Heart left ventricle (tissue), 16 donors: Measurements from ENCODE around the gene CCR6. TPM values are rescaled to one million over a fixed set of nuclear protein-coding genes. Genes with fewer than 3 reads are reported as not detected.

Experiments
- ATAC-seq, 4 donors: fragments of 200-7000 bp; cut with Tn5 transposase; one replicate each; pipeline ENCODE4 v1.9.1; 2020 to 2022; ENCODE audit warnings: moderate library complexity in 4 of 4, mild to moderate bottlenecking in 3 of 4, moderate number of reproducible peaks in 1 of 4
- DNase-seq, 5 donors: peaks; one replicate each; pipeline ENCODE4 v3.0.0-alpha.2; 2020
- H3K27ac ChIP-seq, 12 donors: fragments of 200-600 bp; sonication (generic) in 4 of 12; one replicate each; pipeline versions ENCODE4 v1.5.0 to v1.8.0; 2016 to 2022; ENCODE audit warnings: mild to moderate bottlenecking in 2 of 12
- H3K27me3 ChIP-seq, 9 donors: fragments of 200-600 bp; sonication (generic) in 2 of 9; one replicate each; pipeline versions ENCODE4 v1.5.1 to v1.8.0; 2016 to 2022; ENCODE audit warnings: mild to moderate bottlenecking in 3 of 9
- H3K36me3 ChIP-seq, 9 donors: fragments of 200-600 bp; sonication (generic) in 2 of 9; one replicate each; pipeline versions ENCODE4 v1.5.0 to v1.8.0; 2018 to 2022; ENCODE audit warnings: mild to moderate bottlenecking in 2 of 9
- H3K4me1 ChIP-seq, 12 donors: fragments of 200-600 bp; sonication (generic) in 4 of 12; one replicate each; pipeline versions ENCODE4 v1.5.0 to v1.8.0; 2016 to 2022; ENCODE audit warnings: mild to moderate bottlenecking in 3 of 12
- H3K4me3 ChIP-seq, 12 donors: fragments of 200-600 bp; sonication (generic) in 4 of 12; one replicate each; pipeline versions ENCODE4 v1.5.0 to v1.8.0; 2017 to 2022; ENCODE audit warnings: mild to moderate bottlenecking in 9 of 12, moderate library complexity in 4 of 12
- H3K9me3 ChIP-seq, 12 donors: fragments of 200-600 bp; sonication (generic) in 4 of 12; one replicate each; pipeline versions ENCODE4 v1.5.0 to v1.8.0; 2016 to 2022; ENCODE audit warnings: mild to moderate bottlenecking in 1 of 12
- POLR2A ChIP-seq, 2 donors: fragments of 450-650 bp; IDR thresholded peaks; one replicate each; pipeline ENCODE4 v1.6.1; 2017; ENCODE audit warnings: antibody characterized with exemption in 2 of 2, mild to moderate bottlenecking in 2 of 2, moderate library complexity in 2 of 2
- WGBS, 4 donors: extraction: QIAGEN DNeasy Blood & Tissue Kit in 2 of 4; methylation state at CpG; one replicate each; pipeline versions ENCODE4 v1.1.5 to v1.1.7; 2013 to 2018; 5-methylcytosine and 5-hydroxymethylcytosine counted together
- intact Hi-C, 10 donors: fragments of 100-400 bp; cut with DNase I; formaldehyde crosslinking; loops; one replicate each; pipeline versions ENCODE4 v1.11.1 to v1.14.2; 2022
- polyA plus RNA-seq, 2 donors: library from polyadenylated mRNA; stranded (reverse); fragments of 200-250 nt; gene quantifications; one replicate each; pipeline ENCODE4 v1.2.3, GENCODE V29; 2013
- total RNA-seq, 9 donors: library from RNA; depleted of rRNA in 2 of 9; stranded (reverse); fragments of >200 nt in 2 of 9; fragmentation: NEBNext Ultra II Directional in 3 of 9; extraction: Animal tissue kit (Norgen Biotek cat#: 25700) in 3 of 9; gene quantifications; one replicate each; pipeline versions ENCODE4 v1.1.0 to v1.2.4, GENCODE V29; 2016 to 2023
- TF ChIP-seq, protein P1 (sequence below), 12 donors: fragments of 200-600 bp; sonication (generic) in 4 of 12; IDR thresholded peaks; one replicate each; pipeline versions ENCODE4 v1.5.0 to v1.8.0; 2018 to 2022; ENCODE audit warnings: antibody characterized with exemption in 12 of 12, mild to moderate bottlenecking in 5 of 12
- donor health status: ischemic (EF 13 %, LVEDD 7.1; RV severe dilation, severe dysfunction).
- donor health status: healthy with polysubstance abuse.
- donor health status: DM: no; HTN: yes; CAD: no.
- donor health status: DM: no; HTN: no; CAD: no.
- donor health status: ischemic (EF 25% LVEDD 6.9; RV normal size, moderate dysfunction).
- donor health status: ischemic (EF 25% LVEDD 5.7; RV mildly dilated, moderate dysfunction).
- donor health status: healthy.
- donor health status: DM: yes; HTN: yes; CAD: no.
- donor health status: ischemic (EF 35%, LVEDD 5.7; RV mildly dilated, moderate dysfunction).
- donor health status: nonischemic (EF 11% LVEDD 7.7; RV severe dilation, severe dysfunction).
- donor health status: DM: yes; HTN: yes; CAD: no.
- donor health status: PGD.
- donor health status: ischemic (EF 29% LVEDD 5.4; RV normal size, mild dysfunction).
- donor health status: nonischemic (EF 23%, LVEDD 6.1; RV moderate dilation, normal function).

CCR6 gene
- total and polyA plus RNA-seq, 11 donors, result 0.23 TPM; not detected in 10

DNA sequence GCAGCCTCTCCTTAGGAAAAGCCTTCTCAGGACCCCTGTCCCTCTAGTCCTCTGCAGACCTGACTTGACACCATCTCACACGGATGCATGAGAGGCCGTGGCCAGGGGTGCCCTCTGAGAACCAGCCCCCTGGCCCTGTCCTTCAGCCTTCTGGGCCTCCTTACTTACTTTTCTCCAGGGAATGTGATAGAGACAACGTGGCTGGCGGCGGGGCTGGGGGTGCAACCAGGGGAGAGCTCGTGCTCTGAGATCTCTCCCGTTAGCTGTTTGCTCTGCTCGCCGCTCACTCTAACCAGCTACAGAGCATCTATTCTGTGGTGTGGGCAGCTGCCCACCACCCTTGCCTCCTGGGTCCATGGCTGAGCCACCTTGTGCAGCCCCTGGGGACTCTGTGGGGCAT lies 20.1 kb downstream of the CCR6 start:
- Histone ChIP-seq H3K9me3 (no peaks in the 10 kb centered on the region), H3K36me3 (no peaks in the 10 kb centered on the region), H3K27me3 (peaks cover 0 to 50% (median 11%) of the 10 kb centered on the region in 9 donors), H3K27ac (no peak overlapping the region), H3K4me3 (no peak overlapping the region), H3K4me1 (no peaks in the 10 kb centered on the region)
- no peak for ATAC-seq
- WGBS, 4 donors, result 77 to 87% (median 79%) methylated on average over 7 to 9 of the region's 9 CpGs
- intact Hi-C loops, result loop anchor here (2.0 to 10.0 kb wide), 6 partner anchors 146 to 371 kb away; partner anchors contain the start of gene CEP43 (in 8 of the 10)
- DNase-seq, result no peak
- TF ChIP-seq POLR2A (IDR thresholded peaks at IDR 0.05), result no peak
- TF ChIP-seq, protein P1, sequence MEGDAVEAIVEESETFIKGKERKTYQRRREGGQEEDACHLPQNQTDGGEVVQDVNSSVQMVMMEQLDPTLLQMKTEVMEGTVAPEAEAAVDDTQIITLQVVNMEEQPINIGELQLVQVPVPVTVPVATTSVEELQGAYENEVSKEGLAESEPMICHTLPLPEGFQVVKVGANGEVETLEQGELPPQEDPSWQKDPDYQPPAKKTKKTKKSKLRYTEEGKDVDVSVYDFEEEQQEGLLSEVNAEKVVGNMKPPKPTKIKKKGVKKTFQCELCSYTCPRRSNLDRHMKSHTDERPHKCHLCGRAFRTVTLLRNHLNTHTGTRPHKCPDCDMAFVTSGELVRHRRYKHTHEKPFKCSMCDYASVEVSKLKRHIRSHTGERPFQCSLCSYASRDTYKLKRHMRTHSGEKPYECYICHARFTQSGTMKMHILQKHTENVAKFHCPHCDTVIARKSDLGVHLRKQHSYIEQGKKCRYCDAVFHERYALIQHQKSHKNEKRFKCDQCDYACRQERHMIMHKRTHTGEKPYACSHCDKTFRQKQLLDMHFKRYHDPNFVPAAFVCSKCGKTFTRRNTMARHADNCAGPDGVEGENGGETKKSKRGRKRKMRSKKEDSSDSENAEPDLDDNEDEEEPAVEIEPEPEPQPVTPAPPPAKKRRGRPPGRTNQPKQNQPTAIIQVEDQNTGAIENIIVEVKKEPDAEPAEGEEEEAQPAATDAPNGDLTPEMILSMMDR (IDR thresholded peaks at IDR 0.05), result no peak

DNA sequence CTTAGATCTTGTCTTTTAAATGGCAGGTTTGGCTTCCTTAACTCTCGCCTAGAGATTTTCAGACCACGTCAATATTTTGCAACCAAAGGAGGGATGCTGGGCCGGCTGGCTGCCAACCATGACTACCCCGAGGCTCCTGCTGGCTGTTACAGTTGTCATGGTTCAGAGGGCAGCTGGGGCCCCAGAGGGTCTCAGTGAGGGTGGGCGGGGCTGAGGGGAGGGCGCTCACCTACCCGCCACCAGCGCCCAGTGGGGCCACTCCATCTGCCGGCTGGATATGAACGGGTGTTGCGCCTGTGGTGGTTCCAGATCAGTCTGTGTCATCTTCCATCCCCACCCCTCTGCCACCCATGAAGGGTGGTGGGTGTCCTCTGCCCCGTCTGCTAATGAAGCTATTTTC lies 22.6 kb downstream of the CCR6 start:
- no peak for TF ChIP-seq POLR2A (IDR thresholded peaks at IDR 0.05)
- TF ChIP-seq, protein P1 (IDR thresholded peaks at IDR 0.05), result no peak
- intact Hi-C loops, result loop anchor here in 1 of 10 donors (10.0 kb wide), 1 partner anchor 151 kb away; the partner anchor contains the start of gene CEP43
- 74 to 89% (median 86%) methylated on average over 8 to 12 of the region's 12 CpGs for WGBS, 4 donors

DNA sequence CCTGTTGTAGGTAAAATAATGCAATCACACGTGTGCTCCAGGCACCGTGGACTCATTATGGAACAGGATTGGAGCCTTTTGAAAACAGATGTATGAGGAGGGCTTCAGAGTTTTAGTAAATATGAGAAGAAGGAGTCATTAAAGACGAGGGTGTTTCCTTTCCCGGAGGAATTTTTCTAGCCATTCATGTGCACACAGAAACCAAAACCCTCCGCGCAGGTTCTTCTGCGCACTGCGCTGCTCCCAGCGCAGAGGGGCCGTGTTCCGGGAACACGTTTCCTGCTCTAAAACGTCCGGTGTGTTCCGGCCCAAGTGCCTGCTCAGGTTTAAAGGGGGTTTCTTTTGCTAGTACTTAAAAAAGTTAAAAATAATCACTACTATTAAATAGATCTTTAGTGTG lies 23.2 kb downstream of the CCR6 start:
- DNase-seq, result no peak

More for the DNA sequence above, 22.6 kb downstream of the CCR6 start:
- DNase-seq (no peak), ATAC-seq (no peak)
- H3K4me3 ChIP-seq, result no peak overlapping the region
- H3K36me3 ChIP-seq, result no peaks in the 10 kb centered on the region
- H3K9me3 ChIP-seq, result no peaks in the 10 kb centered on the region
- peaks cover 0 to 43% (median 11%) of the 10 kb centered on the region in 9 donors for H3K27me3 ChIP-seq
- no peak overlapping the region for H3K27ac ChIP-seq
- H3K4me1 ChIP-seq, result no peaks in the 10 kb centered on the region

DNA sequence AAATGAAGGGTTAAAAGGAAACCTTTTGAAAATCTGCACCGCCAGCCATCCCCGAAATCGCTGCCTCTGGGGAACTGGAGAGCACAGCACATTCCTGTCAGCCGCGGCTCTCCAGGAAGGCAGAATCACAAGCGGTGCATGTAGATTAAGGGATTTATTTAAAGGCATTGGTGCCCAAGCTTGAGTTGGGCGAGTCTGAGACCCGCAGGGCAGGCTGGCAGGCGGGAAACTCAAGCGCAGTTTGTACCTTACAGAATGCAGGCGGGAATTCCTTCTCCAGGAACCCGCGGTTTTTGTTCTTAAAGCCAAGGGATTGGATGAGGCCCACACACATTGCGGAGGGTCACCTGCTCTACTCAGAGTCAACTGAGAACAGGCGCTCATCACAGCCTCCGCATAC lies 24.1 kb downstream of the CCR6 start:
- TF ChIP-seq, protein P1 (IDR thresholded peaks at IDR 0.05), result no peak
- TF ChIP-seq POLR2A (IDR thresholded peaks at IDR 0.05), result no peak
- intact Hi-C loops, result loop anchor here in 1 of 10 donors (10.0 kb wide), 1 partner anchor 152 kb away; the partner anchor contains the start of gene CEP43
- Histone ChIP-seq H3K27ac (no peak overlapping the region), H3K4me1 (no peaks in the 10 kb centered on the region), H3K27me3 (peaks cover 0 to 41% (median 11%) of the 10 kb centered on the region in 9 donors), H3K36me3 (no peaks in the 10 kb centered on the region), H3K9me3 (no peaks in the 10 kb centered on the region), H3K4me3 (no peak overlapping the region)
- no peak for DNase-seq
- WGBS, 4 donors, result 16 to 24% (median 19%) methylated on average over 16 of the region's 16 CpGs
- ATAC-seq, result no peak

More for the DNA sequence above, 23.2 kb downstream of the CCR6 start:
- Histone ChIP-seq H3K4me3 (no peak overlapping the region), H3K9me3 (no peaks in the 10 kb centered on the region), H3K36me3 (no peaks in the 10 kb centered on the region), H3K27me3 (peaks cover 0 to 40% (median 11%) of the 10 kb centered on the region in 9 donors), H3K4me1 (no peaks in the 10 kb centered on the region), H3K27ac (no peak overlapping the region)
- no peak for ATAC-seq
- intact Hi-C loops, result loop anchor here in 1 of 10 donors (10.0 kb wide), 1 partner anchor 151 kb away; the partner anchor contains the start of gene CEP43
- TF ChIP-seq POLR2A (IDR thresholded peaks at IDR 0.05), result no peak
- TF ChIP-seq, protein P1 (IDR thresholded peaks at IDR 0.05), result no peak
- WGBS, 4 donors, result 65 to 85% (median 74%) methylated on average over 15 of the region's 15 CpGs
